Loucy (cell line): ENCODE measurements around the gene PCDHA7.
"Not testable (repeated sequence)": the region's sequence is repeated elsewhere in the genome, so short reads cannot be mapped to it uniquely, and the experiment has no call there.

Experiments
- H2AFZ ChIP-seq: fragments of 200-600 bp; sonication (generic); 2 replicates; pipeline ENCODE4 v1.6.0; 2016; ENCODE audit warnings: antibody characterized with exemption, mild to moderate bottlenecking, low read length, moderate library complexity
- H3F3A ChIP-seq: fragments of 200-600 bp; 2 replicates; pipeline ENCODE4 v1.6.0; 2016; ENCODE audit warnings: antibody characterized with exemption, low read depth, mild to moderate bottlenecking
- H3K27me3 ChIP-seq: fragments of 200-600 bp; sonication (generic); 2 replicates; pipeline ENCODE4 v1.6.1; 2014; ENCODE audit warnings: low read length, mild to moderate bottlenecking; ENCODE audit not compliant: insufficient read depth, poor library complexity, severe bottlenecking
- H3K36me3 ChIP-seq: fragments of 200-600 bp; sonication (generic); 2 replicates; pipeline ENCODE4 v1.6.1; 2016; ENCODE audit warnings: low read length; ENCODE audit not compliant: insufficient read depth
- H3K4me1 ChIP-seq: fragments of 200-600 bp; sonication (generic); 2 replicates; pipeline ENCODE4 v1.5.1; 2014; ENCODE audit warnings: low read length, mild to moderate bottlenecking; ENCODE audit not compliant: insufficient read depth, poor library complexity, severe bottlenecking
- H3K4me2 ChIP-seq: fragments of 200-600 bp; sonication (generic); 2 replicates; pipeline ENCODE4 v1.6.0; 2014; ENCODE audit warnings: antibody characterized with exemption, low read length, low read depth, mild to moderate bottlenecking; ENCODE audit not compliant: poor library complexity, severe bottlenecking
- H3K4me3 ChIP-seq: fragments of 200-600 bp; sonication (generic); 2 replicates; pipeline ENCODE4 v1.5.1; 2014; ENCODE audit warnings: low read length, mild to moderate bottlenecking, mixed read lengths; ENCODE audit not compliant: poor library complexity, severe bottlenecking
- H3K79me2 ChIP-seq: fragments of 200-600 bp; sonication (generic); 2 replicates; pipeline ENCODE4 v1.6.1; 2014; ENCODE audit warnings: low read length; ENCODE audit not compliant: insufficient read depth
- H3K9ac ChIP-seq: fragments of 200-600 bp; sonication (generic); 2 replicates; pipeline ENCODE4 v1.6.0; 2014; ENCODE audit warnings: mild to moderate bottlenecking, low read depth, low read length, moderate library complexity; ENCODE audit not compliant: poor library complexity, severe bottlenecking
- H3K9me2 ChIP-seq: fragments of 200-600 bp; sonication (generic); replicated peaks from 2 replicates; pipeline ENCODE4 v1.6.1; 2016; ENCODE audit warnings: low read depth, low read length, mixed read lengths
- H3K9me3 ChIP-seq: fragments of 200-600 bp; sonication (generic); 2 replicates; pipeline ENCODE4 v1.6.1; 2014; ENCODE audit warnings: mild to moderate bottlenecking, antibody characterized with exemption, low read length, low read depth; ENCODE audit not compliant: insufficient read depth
- H4K20me1 ChIP-seq: fragments of 200-600 bp; sonication (generic); 2 replicates; pipeline ENCODE4 v1.6.0; 2014; ENCODE audit warnings: antibody characterized with exemption, low read length, mild to moderate bottlenecking; ENCODE audit not compliant: insufficient read depth, poor library complexity, severe bottlenecking
- CTCF ChIP-seq: fragments of 200-600 bp; sonication (generic); conservative IDR thresholded peaks from 2 replicates; pipeline ENCODE4 v1.5.1; 2014; ENCODE audit warnings: mild to moderate bottlenecking, antibody characterized with exemption, low read length
- EZH2phosphoT487 ChIP-seq: fragments of 200-600 bp; IDR thresholded peaks from 2 replicates; pipeline ENCODE4 v1.6.1; 2018; ENCODE audit warnings: antibody characterized with exemption, mild to moderate bottlenecking, moderate library complexity, borderline replicate concordance

The PCDHA7 gene

GRCh38 chr5:140808889-140809291, 25.2 kb upstream of the PCDHA7 start:
- H3K9me2 ChIP-seq = no peaks in the 10 kb centered on the region
- no peaks in the 10 kb centered on the region for H3K27me3 ChIP-seq
- H3K4me2 ChIP-seq = no peak overlapping the region
- H3F3A ChIP-seq = no peaks in the 10 kb centered on the region
- no peak overlapping the region for H3K9ac ChIP-seq
- no peaks in the 10 kb centered on the region for H3K4me1 ChIP-seq
- H3K79me2 ChIP-seq = no peaks in the 10 kb centered on the region
- no peak overlapping the region for H3K4me3 ChIP-seq
- H3K9me3 ChIP-seq = no peaks in the 10 kb centered on the region
- H2AFZ ChIP-seq = no peak overlapping the region
- no peaks in the 10 kb centered on the region for H3K36me3 ChIP-seq
- H4K20me1 ChIP-seq = no peaks in the 10 kb centered on the region
- TF ChIP-seq CTCF = no peak
- no peak for TF ChIP-seq EZH2phosphoT487

GRCh38 chr5:140821375-140822280, 12.4 kb upstream of the PCDHA7 start, which contains the start of gene PCDHA5:
Gene PCDHA5 (plus strand): TSS chr5:140821613.
- Histone ChIP-seq H2AFZ (no peak within 1 kb of the TSS), H3K9ac (no peak within 1 kb of the TSS), H3K9me3 (no peaks in the 10 kb centered on the region; the same call in 1 of the 2 replicates), H3K27me3 (no peaks in the 10 kb centered on the region), H4K20me1 (no peaks in the 10 kb centered on the region), H3K4me3 (no peak within 1 kb of the TSS), H3K9me2 (no peaks in the 10 kb centered on the region), H3F3A (no peaks in the 10 kb centered on the region), H3K79me2 (no peaks in the 10 kb centered on the region), H3K4me2 (no peak within 1 kb of the TSS), H3K36me3 (no peaks in the 10 kb centered on the region), H3K4me1 (no peaks in the 10 kb centered on the region)
- TF ChIP-seq CTCF = no peak
- TF ChIP-seq EZH2phosphoT487 = no peak

GRCh38 chr5:140822281-140822629, 11.8 kb upstream of the PCDHA7 start:
- Histone ChIP-seq H3K9me2 (no peaks in the 10 kb centered on the region), H3F3A (no peaks in the 10 kb centered on the region), H3K4me3 (no peak overlapping the region)

GRCh38 chr5:140822969-140823368, 11.1 kb upstream of the PCDHA7 start:
- not testable (repeated sequence) for H3K4me1 ChIP-seq, H3K4me3 ChIP-seq, H3K36me3 ChIP-seq, H2AFZ ChIP-seq, H4K20me1 ChIP-seq, H3K9ac ChIP-seq, H3K9me2 ChIP-seq, H3K27me3 ChIP-seq, H3K4me2 ChIP-seq, H3K9me3 ChIP-seq, H3K79me2 ChIP-seq, H3F3A ChIP-seq

More at GRCh38 chr5:140822281-140822629, 11.8 kb upstream of the PCDHA7 start:
- Histone ChIP-seq H3K27me3 (no peaks in the 10 kb centered on the region), H2AFZ (no peak overlapping the region), H4K20me1 (no peaks in the 10 kb centered on the region), H3K79me2 (no peaks in the 10 kb centered on the region), H3K9ac (no peak overlapping the region), H3K4me2 (no peak overlapping the region), H3K9me3 (no peaks in the 10 kb centered on the region; the same call in 1 of the 2 replicates), H3K36me3 (no peaks in the 10 kb centered on the region), H3K4me1 (no peaks in the 10 kb centered on the region)
- no peak for TF ChIP-seq CTCF
- no peak for TF ChIP-seq EZH2phosphoT487
